Caki2 (cell line): Measurements from ENCODE around the gene CDK11B. TPM values are rescaled to one million over a fixed set of nuclear protein-coding genes. Genes with fewer than 3 reads are reported as not detected.
"Not testable (repeated sequence)": the region's sequence is repeated elsewhere in the genome, so short reads cannot be mapped to it uniquely, and the experiment has no call there.

Experiments
- DNase-seq: peaks from one replicate; pipeline ENCODE4 v3.0.0-alpha.2; 2015; ENCODE audit warnings: low read depth
- in situ Hi-C: cut with HindIII; loops from 2 replicates; pipeline ENCODE4 v1.10.0; 2016; ENCODE audit warnings: low sequenced_read_pairs, low pct_unique_long_range_greater_than_20kb, mixed read lengths
- total RNA-seq: library from RNA; depleted of rRNA; stranded (reverse); fragments of >200 nt; shearing (Covaris generic); gene quantifications from 2 replicates; pipeline ENCODE4 v1.2.3, GENCODE V29; 2014; ENCODE audit warnings: low replicate concordance

CDK11B gene
- total RNA-seq, 1 experiment from 2014 or later = 5.5 TPM

- in situ Hi-C loops = no loop called here
- no peak for DNase-seq
These were observed 53.7 kb downstream of the CDK11B start for GRCh38 chr1:1605034-1605591.

GRCh38 chr1:1604374-1605033, 54.3 kb downstream of the CDK11B start:
- no peak for DNase-seq
- in situ Hi-C loops = no loop called here

- no peak for DNase-seq
- in situ Hi-C loops = no loop called here
These were observed 55.0 kb downstream of the CDK11B start for GRCh38 chr1:1603671-1604373.

GRCh38 chr1:1602968-1603506, 55.8 kb downstream of the CDK11B start:
- DNase-seq = no peak
- in situ Hi-C loops = no loop called here

GRCh38 chr1:1602304-1602967, 56.4 kb downstream of the CDK11B start:
- in situ Hi-C loops = no loop called here
- no peak for DNase-seq

- in situ Hi-C loops = no loop called here
- DNase-seq = no peak
These were observed 57.1 kb downstream of the CDK11B start for GRCh38 chr1:1601564-1602303.

- no peak for DNase-seq
- in situ Hi-C loops = no loop called here
These were observed 57.8 kb downstream of the CDK11B start for GRCh38 chr1:1600861-1601563.

- in situ Hi-C loops = no loop called here
- DNase-seq = no peak
These were observed 58.6 kb downstream of the CDK11B start, which contains the start of gene FNDC10 for GRCh38 chr1:1599935-1600860. Gene FNDC10 (minus strand): TSS chr1:1600135. CDS start chr1:1600015, 120 bp downstream.

GRCh38 chr1:1599030-1599934, 59.5 kb downstream of the CDK11B start:
- peak; percentile 18 for DNase-seq
- in situ Hi-C loops = no loop called here

- DNase-seq = no peak
- in situ Hi-C loops = no loop called here
These were observed 60.1 kb downstream of the CDK11B start for GRCh38 chr1:1598720-1599029.

GRCh38 chr1:1598051-1598719, 60.6 kb downstream of the CDK11B start:
- in situ Hi-C loops = no loop called here

GRCh38 chr1:1597275-1597930, 61.4 kb downstream of the CDK11B start:
- in situ Hi-C loops = no loop called here
- peak; percentile 22 for DNase-seq

More at GRCh38 chr1:1598051-1598719, 60.6 kb downstream of the CDK11B start:
- DNase-seq = no peak

GRCh38 chr1:1596493-1597274, 62.1 kb downstream of the CDK11B start:
- no peak for DNase-seq
- in situ Hi-C loops = no loop called here

- DNase-seq, in situ Hi-C loops: not testable (repeated sequence)
These were observed 63.5 kb downstream of the CDK11B start for GRCh38 chr1:1595341-1595740.
